Fibroblast of the aortic adventitia (primary cell): ENCODE measurements around the gene SIK3. TPM values are rescaled to one million over a fixed set of nuclear protein-coding genes. Genes with fewer than 3 reads are reported as not detected.
"Not testable (repeated sequence)": the region's sequence is repeated elsewhere in the genome, so short reads cannot be mapped to it uniquely, and the experiment has no call there.

Experiments used
- DNase-seq: peaks from one replicate; pipeline ENCODE4 v3.0.0-alpha.2; 2010; ENCODE audit warnings: low read depth
- H3K4me3 ChIP-seq: 2 replicates; pipeline ENCODE4 v1.5.1; 2011; ENCODE audit warnings: low read depth, mild to moderate bottlenecking, control low read depth, low read length, moderate library complexity
- total RNA-seq: library from RNA; depleted of rRNA; stranded (reverse); fragments of >200 nt; gene quantifications from 2 replicates; pipeline ENCODE4 v1.2.3, GENCODE V29; 2012; ENCODE audit warnings: low replicate concordance
- TF ChIP-seq, protein P1 (sequence below): IDR thresholded peaks from 2 replicates; pipeline ENCODE4 v1.5.1; 2011; ENCODE audit warnings: mild to moderate bottlenecking, low read length, control low read depth, inconsistent platforms; ENCODE audit not compliant: insufficient read depth

The SIK3 gene
- total RNA-seq, 1 donor = 18.4 TPM

DNA sequence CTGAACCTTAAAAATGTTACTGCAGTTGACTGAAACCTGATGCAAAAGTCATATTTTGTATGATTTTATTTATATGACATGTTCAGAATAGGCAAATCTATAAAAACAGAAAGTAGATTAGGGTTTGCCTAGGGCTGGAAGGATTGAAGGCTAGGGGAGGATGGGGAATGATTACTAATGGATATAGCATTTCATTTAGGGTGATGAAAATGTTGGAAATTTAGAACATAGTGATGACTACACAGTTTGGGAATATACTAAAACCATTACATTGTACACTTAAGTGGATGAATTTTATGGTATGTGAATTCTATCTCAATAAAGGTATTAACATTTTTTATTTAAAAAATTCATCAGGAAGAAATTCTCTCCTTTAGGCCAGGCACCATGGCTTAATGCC is 22.9 kb upstream of the SIK3 start:
- DNase-seq = peak; percentile 73
- TF ChIP-seq, protein P1, sequence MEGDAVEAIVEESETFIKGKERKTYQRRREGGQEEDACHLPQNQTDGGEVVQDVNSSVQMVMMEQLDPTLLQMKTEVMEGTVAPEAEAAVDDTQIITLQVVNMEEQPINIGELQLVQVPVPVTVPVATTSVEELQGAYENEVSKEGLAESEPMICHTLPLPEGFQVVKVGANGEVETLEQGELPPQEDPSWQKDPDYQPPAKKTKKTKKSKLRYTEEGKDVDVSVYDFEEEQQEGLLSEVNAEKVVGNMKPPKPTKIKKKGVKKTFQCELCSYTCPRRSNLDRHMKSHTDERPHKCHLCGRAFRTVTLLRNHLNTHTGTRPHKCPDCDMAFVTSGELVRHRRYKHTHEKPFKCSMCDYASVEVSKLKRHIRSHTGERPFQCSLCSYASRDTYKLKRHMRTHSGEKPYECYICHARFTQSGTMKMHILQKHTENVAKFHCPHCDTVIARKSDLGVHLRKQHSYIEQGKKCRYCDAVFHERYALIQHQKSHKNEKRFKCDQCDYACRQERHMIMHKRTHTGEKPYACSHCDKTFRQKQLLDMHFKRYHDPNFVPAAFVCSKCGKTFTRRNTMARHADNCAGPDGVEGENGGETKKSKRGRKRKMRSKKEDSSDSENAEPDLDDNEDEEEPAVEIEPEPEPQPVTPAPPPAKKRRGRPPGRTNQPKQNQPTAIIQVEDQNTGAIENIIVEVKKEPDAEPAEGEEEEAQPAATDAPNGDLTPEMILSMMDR = no peak
- no peak overlapping the region for H3K4me3 ChIP-seq

- no peak overlapping the region for H3K4me3 ChIP-seq
- TF ChIP-seq, protein P1 = no peak
- DNase-seq = peak; percentile 37
Observed at GRCh38 chr11:117117681-117118080, 19.5 kb upstream of the SIK3 start.

- not testable (repeated sequence) for H3K4me3 ChIP-seq, DNase-seq
Observed at GRCh38 chr11:117112939-117113338, 14.7 kb upstream of the SIK3 start.

GRCh38 chr11:117112497-117112896 is 14.3 kb upstream of the SIK3 start:
- not testable (repeated sequence) for DNase-seq

DNA sequence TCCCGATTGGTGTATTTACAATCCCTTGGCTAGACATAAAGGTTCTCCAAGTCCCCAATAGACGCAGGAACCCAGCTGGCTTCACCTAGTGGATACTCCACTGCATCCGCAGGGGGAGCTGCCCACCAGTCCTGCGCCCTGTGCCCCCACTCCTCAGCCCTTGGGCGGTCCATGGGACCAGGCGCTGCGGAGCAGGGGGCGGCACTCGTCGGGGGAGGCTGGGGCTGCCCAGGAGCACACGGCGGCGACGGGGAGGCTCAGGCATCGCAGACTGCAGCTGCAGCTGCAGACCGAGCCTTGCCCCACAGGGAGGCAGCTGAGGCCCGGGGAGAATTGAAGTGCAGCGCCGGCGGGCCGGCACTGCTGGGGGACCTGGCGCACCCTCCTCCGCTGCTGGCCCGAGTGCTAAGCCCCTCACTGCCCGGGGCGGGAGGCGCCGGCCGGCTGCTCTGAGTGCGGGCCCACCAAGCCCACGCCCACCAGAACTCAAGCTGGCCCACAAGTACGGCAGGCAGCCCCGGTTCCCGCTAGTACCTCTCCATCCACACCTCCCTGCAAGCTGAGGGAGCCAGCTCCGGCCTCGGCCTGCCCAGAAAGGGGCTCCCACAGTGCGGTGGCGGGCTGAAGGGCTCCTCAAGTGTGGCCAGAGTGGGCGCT is 12.2 kb upstream of the SIK3 start:
- TF ChIP-seq, protein P1 = no peak
- H3K4me3 ChIP-seq = no peak overlapping the region
- no peak for DNase-seq

More at GRCh38 chr11:117112497-117112896, 14.3 kb upstream of the SIK3 start:
- not testable (repeated sequence) for H3K4me3 ChIP-seq

DNA sequence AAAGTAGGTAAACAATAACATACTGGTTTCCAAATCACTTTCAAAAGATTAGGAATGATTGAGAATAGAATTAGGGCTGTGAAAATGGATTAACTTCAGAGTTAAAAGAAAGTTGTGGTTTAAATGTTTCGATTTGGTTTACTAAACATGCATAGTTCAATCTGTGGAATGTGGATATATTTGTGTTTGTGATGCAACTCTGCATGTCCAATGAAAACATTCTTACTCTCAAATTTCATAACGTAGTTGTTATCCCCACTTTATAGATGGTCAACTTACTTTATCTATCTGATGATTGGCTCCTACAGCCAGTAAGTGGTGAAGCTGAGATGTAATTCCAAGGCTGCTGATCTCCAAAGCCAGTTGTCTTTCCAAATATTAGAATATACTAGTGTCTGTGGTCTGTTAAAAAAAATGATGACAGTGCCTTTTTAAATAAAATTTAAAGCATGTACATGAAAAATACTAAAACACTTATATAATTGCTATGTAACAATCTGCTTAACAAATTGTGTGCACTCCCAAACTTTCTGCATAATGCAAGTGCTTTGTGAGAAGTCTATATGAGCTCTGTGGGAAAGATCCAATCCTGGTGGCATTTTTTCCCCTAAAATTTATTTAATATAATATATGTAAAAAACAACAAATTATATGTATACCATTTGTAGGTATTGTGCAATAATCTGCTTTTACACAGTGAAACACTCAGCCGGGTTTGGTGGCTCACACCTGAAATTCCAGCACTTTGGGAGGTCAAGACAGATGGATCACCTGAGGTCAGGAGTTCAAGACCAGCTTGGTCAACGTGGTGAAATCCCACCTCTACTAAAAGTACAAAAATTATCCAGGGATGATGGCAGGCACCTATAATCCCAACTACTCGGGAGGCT is 9.7 kb upstream of the SIK3 start:
- TF ChIP-seq, protein P1 = no peak
- H3K4me3 ChIP-seq = no peak overlapping the region
- no peak for DNase-seq

DNA sequence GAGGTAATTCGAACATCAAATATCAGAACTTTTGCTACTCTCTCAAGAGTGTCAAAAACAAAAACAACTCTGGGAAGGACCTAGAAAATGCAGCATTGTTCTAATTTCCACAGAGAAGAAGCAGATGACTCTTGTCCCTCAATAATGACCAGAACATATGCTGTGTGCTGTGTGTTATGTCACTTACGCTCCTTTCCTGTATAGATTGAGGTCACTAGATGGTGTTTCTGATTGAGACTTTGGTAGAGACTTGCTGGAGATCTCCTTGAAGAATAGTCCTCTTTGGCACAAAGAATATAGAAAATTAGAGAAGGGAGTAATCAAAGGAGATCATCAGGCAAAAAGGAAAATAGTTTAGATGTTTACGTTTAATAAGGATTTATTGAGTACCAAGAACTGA is 2.3 kb upstream of the SIK3 start:
- TF ChIP-seq, protein P1 = no peak

More for the DNA sequence above, 2.3 kb upstream of the SIK3 start:
- DNase-seq = no peak
- H3K4me3 ChIP-seq = no peak overlapping the region
